Liver (tissue), 9 donors: ENCODE measurements around the gene TRIM22. TPM values are rescaled to one million over a fixed set of nuclear protein-coding genes. Genes with fewer than 3 reads are reported as not detected.

Experiments
- DNase-seq: peaks from one replicate; pipeline ENCODE4 v3.0.0-alpha.2; 2017; ENCODE audit warnings: low spot score
- H3K27ac ChIP-seq, 2 donors: one replicate each; pipeline ENCODE4 v1.7.0; 2013; ENCODE audit warnings: inconsistent platforms in 2 of 2, low read length in 2 of 2, control low read depth in 1 of 2, low read depth in 1 of 2, mild to moderate bottlenecking in 1 of 2
- H3K27me3 ChIP-seq, 4 donors: one replicate each; pipeline versions ENCODE4 v1.6.1 to v1.7.0; 2013; ENCODE audit warnings: low read length in 3 of 4, inconsistent platforms in 1 of 4, mild to moderate bottlenecking in 1 of 4, moderate library complexity in 1 of 4; ENCODE audit not compliant: control insufficient read depth in 4 of 4, insufficient read depth in 4 of 4
- H3K36me3 ChIP-seq, 4 donors: one replicate each; pipeline versions ENCODE4 v1.6.1 to v1.7.0; 2013; ENCODE audit warnings: low read length in 3 of 4, mild to moderate bottlenecking in 3 of 4, low read depth in 1 of 4, moderate library complexity in 1 of 4; ENCODE audit not compliant: control insufficient read depth in 4 of 4, insufficient read depth in 3 of 4
- H3K4me1 ChIP-seq, 4 donors: one replicate each; pipeline versions ENCODE4 v1.6.1 to v1.7.0; 2013; ENCODE audit warnings: low read length in 3 of 4, mild to moderate bottlenecking in 3 of 4, moderate library complexity in 1 of 4; ENCODE audit not compliant: control insufficient read depth in 4 of 4, insufficient read depth in 4 of 4
- H3K4me3 ChIP-seq, 3 donors: one replicate each; pipeline versions ENCODE4 v1.6.1 to v1.7.0; 2013; ENCODE audit warnings: low read length in 3 of 3, control low read depth in 1 of 3, low read depth in 1 of 3, mild to moderate bottlenecking in 1 of 3
- H3K9ac ChIP-seq, 2 donors: one replicate each; pipeline ENCODE4 v1.7.0; 2013; ENCODE audit warnings: low read length in 2 of 2, mild to moderate bottlenecking in 2 of 2, moderate library complexity in 2 of 2, control low read depth in 1 of 2, low read depth in 1 of 2
- H3K9me3 ChIP-seq, 4 donors: one replicate each; pipeline versions ENCODE4 v1.6.1 to v1.7.0; 2013; ENCODE audit warnings: low read length in 3 of 4; ENCODE audit not compliant: control insufficient read depth in 4 of 4
- FOXA1 ChIP-seq: IDR thresholded peaks from 2 replicates; pipeline ENCODE4 v1.6.1; 2016; ENCODE audit warnings: antibody characterized with exemption
- GABPA ChIP-seq, 2 donors: IDR thresholded peaks in 1 of 2; conservative IDR thresholded peaks in 1 of 2; 2 replicates each; pipeline ENCODE4 v1.6.1; 2016; ENCODE audit warnings: antibody characterized with exemption in 2 of 2, mild to moderate bottlenecking in 1 of 2, moderate library complexity in 1 of 2
- HNF4A ChIP-seq, 2 donors: conservative IDR thresholded peaks; 2 replicates each; pipeline ENCODE4 v1.6.1; 2016; ENCODE audit warnings: antibody characterized with exemption in 2 of 2, mild to moderate bottlenecking in 2 of 2
- HNF4G ChIP-seq: IDR thresholded peaks from 2 replicates; pipeline ENCODE4 v1.6.1; 2016; ENCODE audit warnings: antibody characterized with exemption
- NR2F2 ChIP-seq: IDR thresholded peaks from 2 replicates; pipeline ENCODE4 v1.6.1; 2016; ENCODE audit warnings: antibody characterized with exemption
- RAD21 ChIP-seq, 2 donors: IDR thresholded peaks; 2 replicates each; pipeline ENCODE4 v1.6.1; 2016; ENCODE audit warnings: antibody characterized with exemption in 2 of 2, mild to moderate bottlenecking in 2 of 2
- SP1 ChIP-seq: IDR thresholded peaks from 2 replicates; pipeline ENCODE4 v1.6.1; 2018; ENCODE audit warnings: antibody characterized with exemption, mild to moderate bottlenecking
- TAF1 ChIP-seq: conservative IDR thresholded peaks from 2 replicates; pipeline ENCODE4 v1.6.1; 2016; ENCODE audit warnings: antibody characterized with exemption, mild to moderate bottlenecking
- YY1 ChIP-seq: IDR thresholded peaks from 2 replicates; pipeline ENCODE4 v1.6.1; 2016; ENCODE audit warnings: antibody characterized with exemption, mild to moderate bottlenecking
- WGBS: extraction: QIAGEN DNeasy Blood & Tissue Kit; methylation state at CpG from one replicate; pipeline ENCODE4 v1.1.7; 2013; 5-methylcytosine and 5-hydroxymethylcytosine counted together
- polyA plus RNA-seq, 2 donors: library from polyadenylated mRNA; stranded (reverse) in 1 of 2; unstranded in 1 of 2; fragments of 200-250 nt in 1 of 2; fragments of >200 nt in 1 of 2; fragmentation: Nextera tagmentation in 1 of 2; extraction: Ambion mirVana in 1 of 2; gene quantifications; one replicate each; pipeline versions ENCODE4 v1.2.1 to v1.2.3, GENCODE V29; 2013 to 2015
- total RNA-seq, 2 donors: library from RNA; depleted of rRNA; stranded (reverse); fragments of >200 nt; gene quantifications; one replicate each; pipeline ENCODE4 v1.2.3, GENCODE V29; 2014
- TF ChIP-seq, protein P1 (sequence below): IDR thresholded peaks from 2 replicates; pipeline ENCODE4 v1.6.1; 2016; ENCODE audit warnings: antibody characterized with exemption
- TF ChIP-seq, protein P2 (sequence below): fragments of 150-350 bp; IDR thresholded peaks from 2 replicates; pipeline ENCODE4 v1.5.1; 2017; ENCODE audit warnings: improper control_type of control experiment, low read depth, low read length; ENCODE audit not compliant: missing input control
- TF ChIP-seq, protein P3 (sequence below): IDR thresholded peaks from 2 replicates; pipeline ENCODE4 v1.6.1; 2016; ENCODE audit warnings: antibody characterized with exemption
- TF ChIP-seq, protein P4 (sequence below): IDR thresholded peaks from 2 replicates; pipeline ENCODE4 v1.6.1; 2016; ENCODE audit warnings: antibody characterized with exemption
- donor health status: healthy.
- donor health status: healthy.
- donor health status: healthy.
- donor health status: healthy.
- donor health status: healthy.

Gene TRIM22
- total and polyA plus RNA-seq, 4 donors = 3.6 to 21.6 (median 9.6) TPM

DNA sequence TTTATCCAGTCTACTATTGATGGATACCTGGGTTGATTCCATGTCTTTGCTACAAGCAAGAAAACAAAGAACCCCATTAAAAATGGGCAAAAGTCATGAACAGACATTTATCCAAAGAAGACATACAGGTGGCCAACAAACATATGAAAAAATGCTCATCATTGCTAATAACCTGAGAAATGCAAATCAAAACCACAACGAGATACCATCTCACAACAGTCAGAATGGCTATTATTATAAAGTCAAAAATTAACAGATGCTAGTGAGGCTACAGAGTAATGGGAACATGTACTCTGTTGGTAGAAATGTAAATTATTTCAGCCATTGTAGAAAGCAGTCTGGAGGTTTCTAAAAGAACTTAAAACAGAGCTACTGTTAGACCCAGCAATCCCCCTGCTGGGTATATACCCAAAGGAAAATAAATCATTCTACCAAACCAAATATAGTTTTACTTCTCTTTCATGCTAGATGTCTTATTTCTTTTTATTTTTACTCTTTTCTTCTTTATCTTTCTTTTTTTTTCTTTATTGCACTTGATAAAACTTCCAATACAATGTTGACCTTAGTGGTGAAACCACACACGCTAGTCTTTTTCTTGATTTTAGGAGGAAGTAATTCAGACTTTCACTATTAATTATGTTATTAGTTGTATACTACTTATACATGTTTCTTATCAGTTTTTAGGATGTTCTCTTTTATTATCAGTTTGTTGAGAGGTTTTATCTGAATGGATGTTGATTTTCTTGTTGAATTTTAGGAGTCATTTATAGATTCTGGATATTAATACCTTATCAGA is 14.3 kb downstream of the TRIM22 start:
- Histone ChIP-seq H3K27me3 (no peaks in the 10 kb centered on the region), H3K9me3 (no peaks in the 10 kb centered on the region), H3K9ac (no peak overlapping the region), H3K4me1 (no peaks in the 10 kb centered on the region), H3K4me3 (no peak overlapping the region), H3K27ac (no peak overlapping the region), H3K36me3 (peaks cover 3 to 8% (median 5%) of the 10 kb centered on the region in 4 donors)
- DNase-seq = no peak
- TF ChIP-seq, protein P1, sequence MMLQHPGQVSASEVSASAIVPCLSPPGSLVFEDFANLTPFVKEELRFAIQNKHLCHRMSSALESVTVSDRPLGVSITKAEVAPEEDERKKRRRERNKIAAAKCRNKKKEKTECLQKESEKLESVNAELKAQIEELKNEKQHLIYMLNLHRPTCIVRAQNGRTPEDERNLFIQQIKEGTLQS = no peak
- TF ChIP-seq TAF1 = no peak
- TF ChIP-seq, protein P2, sequence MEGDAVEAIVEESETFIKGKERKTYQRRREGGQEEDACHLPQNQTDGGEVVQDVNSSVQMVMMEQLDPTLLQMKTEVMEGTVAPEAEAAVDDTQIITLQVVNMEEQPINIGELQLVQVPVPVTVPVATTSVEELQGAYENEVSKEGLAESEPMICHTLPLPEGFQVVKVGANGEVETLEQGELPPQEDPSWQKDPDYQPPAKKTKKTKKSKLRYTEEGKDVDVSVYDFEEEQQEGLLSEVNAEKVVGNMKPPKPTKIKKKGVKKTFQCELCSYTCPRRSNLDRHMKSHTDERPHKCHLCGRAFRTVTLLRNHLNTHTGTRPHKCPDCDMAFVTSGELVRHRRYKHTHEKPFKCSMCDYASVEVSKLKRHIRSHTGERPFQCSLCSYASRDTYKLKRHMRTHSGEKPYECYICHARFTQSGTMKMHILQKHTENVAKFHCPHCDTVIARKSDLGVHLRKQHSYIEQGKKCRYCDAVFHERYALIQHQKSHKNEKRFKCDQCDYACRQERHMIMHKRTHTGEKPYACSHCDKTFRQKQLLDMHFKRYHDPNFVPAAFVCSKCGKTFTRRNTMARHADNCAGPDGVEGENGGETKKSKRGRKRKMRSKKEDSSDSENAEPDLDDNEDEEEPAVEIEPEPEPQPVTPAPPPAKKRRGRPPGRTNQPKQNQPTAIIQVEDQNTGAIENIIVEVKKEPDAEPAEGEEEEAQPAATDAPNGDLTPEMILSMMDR = no peak
- WGBS = 89% methylated on average over 2 of the region's 2 CpGs

DNA sequence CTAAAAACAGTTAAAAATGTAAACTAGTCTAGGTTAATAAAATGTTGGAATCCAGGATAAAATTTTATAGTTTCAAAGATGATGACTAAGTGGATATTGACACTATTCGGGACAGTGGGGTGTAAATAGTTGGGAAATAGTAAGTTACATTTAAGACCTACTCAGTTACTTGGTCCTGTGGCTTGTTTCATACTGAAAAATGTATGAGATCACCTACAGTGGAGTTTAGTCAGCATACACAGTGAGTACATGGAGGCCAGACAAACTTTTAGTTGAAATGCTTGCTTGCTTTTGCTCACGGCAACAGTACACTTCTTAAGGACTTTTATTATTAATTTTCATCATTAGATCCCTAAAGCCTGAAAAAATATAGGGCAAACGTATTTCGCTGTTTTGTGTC is 16.1 kb downstream of the TRIM22 start:
- no peak overlapping the region for H3K27ac ChIP-seq
- no peaks in the 10 kb centered on the region for H3K9me3 ChIP-seq
- no peaks in the 10 kb centered on the region for H3K4me1 ChIP-seq
- no peak overlapping the region for H3K4me3 ChIP-seq
- DNase-seq = no peak
- 94% methylated on average over 4 of the region's 4 CpGs for WGBS
- TF ChIP-seq, protein P3, sequence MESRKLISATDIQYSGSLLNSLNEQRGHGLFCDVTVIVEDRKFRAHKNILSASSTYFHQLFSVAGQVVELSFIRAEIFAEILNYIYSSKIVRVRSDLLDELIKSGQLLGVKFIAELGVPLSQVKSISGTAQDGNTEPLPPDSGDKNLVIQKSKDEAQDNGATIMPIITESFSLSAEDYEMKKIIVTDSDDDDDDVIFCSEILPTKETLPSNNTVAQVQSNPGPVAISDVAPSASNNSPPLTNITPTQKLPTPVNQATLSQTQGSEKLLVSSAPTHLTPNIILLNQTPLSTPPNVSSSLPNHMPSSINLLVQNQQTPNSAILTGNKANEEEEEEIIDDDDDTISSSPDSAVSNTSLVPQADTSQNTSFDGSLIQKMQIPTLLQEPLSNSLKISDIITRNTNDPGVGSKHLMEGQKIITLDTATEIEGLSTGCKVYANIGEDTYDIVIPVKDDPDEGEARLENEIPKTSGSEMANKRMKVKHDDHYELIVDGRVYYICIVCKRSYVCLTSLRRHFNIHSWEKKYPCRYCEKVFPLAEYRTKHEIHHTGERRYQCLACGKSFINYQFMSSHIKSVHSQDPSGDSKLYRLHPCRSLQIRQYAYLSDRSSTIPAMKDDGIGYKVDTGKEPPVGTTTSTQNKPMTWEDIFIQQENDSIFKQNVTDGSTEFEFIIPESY = no peak
- TF ChIP-seq NR2F2 = no peak
- TF ChIP-seq HNF4A (conservative IDR thresholded peaks at IDR 0.05) = no peak
- TF ChIP-seq GABPA (IDR thresholded peaks at IDR 0.05 in 1 of 2, conservative IDR thresholded peaks at IDR 0.05 in 1 of 2) = no peak
- TF ChIP-seq HNF4G = no peak
- no peak for TF ChIP-seq SP1
- no peak for TF ChIP-seq YY1
- no peak for TF ChIP-seq TAF1
- TF ChIP-seq, protein P4, sequence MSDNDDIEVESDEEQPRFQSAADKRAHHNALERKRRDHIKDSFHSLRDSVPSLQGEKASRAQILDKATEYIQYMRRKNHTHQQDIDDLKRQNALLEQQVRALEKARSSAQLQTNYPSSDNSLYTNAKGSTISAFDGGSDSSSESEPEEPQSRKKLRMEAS = no peak
- TF ChIP-seq, protein P2 = no peak
- TF ChIP-seq, protein P1 = no peak
- no peak for TF ChIP-seq RAD21 (IDR thresholded peaks at IDR 0.05)
- no peak for TF ChIP-seq FOXA1
- H3K36me3 ChIP-seq = peaks cover 5 to 12% (median 7%) of the 10 kb centered on the region in 4 donors
- no peak overlapping the region for H3K9ac ChIP-seq
- no peaks in the 10 kb centered on the region for H3K27me3 ChIP-seq
